GM12878 (cell line): ENCODE data around the gene LRRC45. TPM values are rescaled to one million over a fixed set of nuclear protein-coding genes. Genes with fewer than 3 reads are reported as not detected.

ENCODE experiments used
- BCL11A ChIP-seq: IDR thresholded peaks from 2 replicates; pipeline ENCODE4 v1.6.1; 2011; ENCODE audit warnings: low read depth, low read length
- CBX5 ChIP-seq: sonication (generic); IDR thresholded peaks from 2 replicates; pipeline ENCODE4 v1.6.1; 2016; ENCODE audit warnings: low read depth, moderate library complexity, mild to moderate bottlenecking, inconsistent platforms
- CHD4 ChIP-seq: fragments of 200-600 bp; sonication (generic); IDR thresholded peaks from 2 replicates; pipeline ENCODE4 v1.6.1; 2016; ENCODE audit warnings: mild to moderate bottlenecking
- ETV6 ChIP-seq, 2 experiments: fragments of 450-650 bp in 1 of 2; IDR thresholded peaks in 1 of 2; conservative IDR thresholded peaks in 1 of 2; 2 replicates each; pipeline ENCODE4 v1.6.1; 2014; ENCODE audit warnings: antibody characterized with exemption in 1 of 2, borderline replicate concordance in 1 of 2, low read depth in 1 of 2, mild to moderate bottlenecking in 1 of 2, moderate library complexity in 1 of 2
- HCFC1 ChIP-seq: fragments of 150-350 bp; IDR thresholded peaks from 2 replicates; pipeline ENCODE4 v1.6.1; 2014; ENCODE audit warnings: low read length
- MTA2 ChIP-seq: fragments of 450-650 bp; IDR thresholded peaks from 2 replicates; pipeline ENCODE4 v1.6.1; 2016; ENCODE audit warnings: low read depth, mild to moderate bottlenecking, moderate library complexity
- NBN ChIP-seq: fragments of 450-650 bp; IDR thresholded peaks from 2 replicates; pipeline ENCODE4 v1.6.1; 2016
- NRF1 ChIP-seq: conservative IDR thresholded peaks from 2 replicates; pipeline ENCODE4 v1.6.1; 2011; ENCODE audit warnings: mild to moderate bottlenecking, low read depth, low read length, improper control_type of control experiment
- RB1 ChIP-seq: fragments of 450-650 bp; formaldehyde crosslinking; IDR thresholded peaks from 2 replicates; pipeline ENCODE4 v1.6.1; 2017; ENCODE audit warnings: mild to moderate bottlenecking, borderline replicate concordance
- RFX5 ChIP-seq: IDR thresholded peaks from 2 replicates; pipeline ENCODE4 v1.6.1; 2011; ENCODE audit warnings: low read depth, low read length, improper control_type of control experiment
- RUNX3 ChIP-seq: IDR thresholded peaks from 2 replicates; pipeline ENCODE4 v1.6.1; 2012; ENCODE audit warnings: low read length, inconsistent platforms
- SMAD1 ChIP-seq: fragments of 450-650 bp; IDR thresholded peaks from 2 replicates; pipeline ENCODE4 v1.6.1; 2018; ENCODE audit warnings: mild to moderate bottlenecking, low read depth; ENCODE audit not compliant: partially characterized antibody
- SREBF2 ChIP-seq: IDR thresholded peaks from 2 replicates; pipeline ENCODE4 v1.6.1; 2012; ENCODE audit warnings: mild to moderate bottlenecking, low read length
- SUZ12 ChIP-seq: fragments of 200-600 bp; sonication (generic); IDR thresholded peaks from one replicate; pipeline ENCODE4 v1.6.1; 2018; ENCODE audit warnings: antibody characterized with exemption, mild to moderate bottlenecking; ENCODE audit not compliant: unreplicated experiment
- TAF1 ChIP-seq: IDR thresholded peaks from 2 replicates; pipeline ENCODE4 v1.6.1; 2011; ENCODE audit warnings: mild to moderate bottlenecking, low read depth, low read length, borderline replicate concordance
- YBX1 ChIP-seq: fragments of 450-650 bp; IDR thresholded peaks from 2 replicates; pipeline ENCODE4 v1.6.1; 2016; ENCODE audit warnings: antibody characterized with exemption
- YY1 ChIP-seq: IDR thresholded peaks from 2 replicates; pipeline ENCODE4 v1.6.1; 2011; ENCODE audit warnings: low read depth, mild to moderate bottlenecking, low read length
- ZNF207 ChIP-seq: fragments of 450-650 bp; IDR thresholded peaks from 2 replicates; pipeline ENCODE4 v1.6.1; 2014; ENCODE audit warnings: antibody characterized with exemption, mild to moderate bottlenecking, borderline replicate concordance
- polyA plus RNA-seq, 11 experiments: library from polyadenylated mRNA; depleted of rRNA in 4 of 11; unstranded in 6 of 11; stranded (reverse) in 5 of 11; fragments of >200 nt; fragmentation: Nextera tagmentation in 4 of 11; fragmentation: Illumina TruSeq in 1 of 11; extraction: Ambion mirVana in 4 of 11; extraction: Trizol in 1 of 11; gene quantifications; 1 replicate in 1 of 11; 2 replicates in 10 of 11; pipeline versions ENCODE4 v1.2.1 to v1.2.3, GENCODE V29; 2011 to 2016; ENCODE audit warnings: inconsistent platforms in 2 of 11, missing spikeins in 2 of 11, low read depth in 1 of 11
- total RNA-seq, 4 experiments: library from RNA; depleted of rRNA in 3 of 4; stranded (reverse); fragments of >200 nt in 3 of 4; fragmentation: Illumina TruSeq in 1 of 4; extraction: Trizol in 1 of 4; gene quantifications; 2 replicates each; pipeline versions ENCODE4 v1.2.1 to v1.2.3, GENCODE V29; 2013 to 2021
- TF ChIP-seq, protein P1 (sequence below): IDR thresholded peaks from 2 replicates; pipeline ENCODE4 v1.6.1; 2012; ENCODE audit warnings: low read depth, low read length, improper control_type of control experiment
- TF ChIP-seq, protein P2 (sequence below): fragments of 450-650 bp; IDR thresholded peaks from 2 replicates; pipeline ENCODE4 v1.6.1; 2017; ENCODE audit warnings: antibody characterized with exemption, mild to moderate bottlenecking, moderate library complexity
- TF ChIP-seq, protein P3 (sequence below): IDR thresholded peaks from 2 replicates; pipeline ENCODE4 v1.6.1; 2012; ENCODE audit warnings: low read depth, low read length, improper control_type of control experiment
- TF ChIP-seq, protein P4 (sequence below): fragments of 450-650 bp; IDR thresholded peaks from 2 replicates; pipeline ENCODE4 v1.6.1; 2014; ENCODE audit warnings: mild to moderate bottlenecking
- TF ChIP-seq, protein P5 (sequence below): fragments of 450-650 bp; conservative IDR thresholded peaks from 2 replicates; pipeline ENCODE4 v1.6.1; 2017; ENCODE audit warnings: mild to moderate bottlenecking, moderate library complexity

The LRRC45 gene
- total and polyA plus RNA-seq, 10 of the 15 experiments (the other 5 are each of a cell fraction or from before 2014, with no cell fraction given): 0.03 to 27.7 (median 10.4) TPM

DNA sequence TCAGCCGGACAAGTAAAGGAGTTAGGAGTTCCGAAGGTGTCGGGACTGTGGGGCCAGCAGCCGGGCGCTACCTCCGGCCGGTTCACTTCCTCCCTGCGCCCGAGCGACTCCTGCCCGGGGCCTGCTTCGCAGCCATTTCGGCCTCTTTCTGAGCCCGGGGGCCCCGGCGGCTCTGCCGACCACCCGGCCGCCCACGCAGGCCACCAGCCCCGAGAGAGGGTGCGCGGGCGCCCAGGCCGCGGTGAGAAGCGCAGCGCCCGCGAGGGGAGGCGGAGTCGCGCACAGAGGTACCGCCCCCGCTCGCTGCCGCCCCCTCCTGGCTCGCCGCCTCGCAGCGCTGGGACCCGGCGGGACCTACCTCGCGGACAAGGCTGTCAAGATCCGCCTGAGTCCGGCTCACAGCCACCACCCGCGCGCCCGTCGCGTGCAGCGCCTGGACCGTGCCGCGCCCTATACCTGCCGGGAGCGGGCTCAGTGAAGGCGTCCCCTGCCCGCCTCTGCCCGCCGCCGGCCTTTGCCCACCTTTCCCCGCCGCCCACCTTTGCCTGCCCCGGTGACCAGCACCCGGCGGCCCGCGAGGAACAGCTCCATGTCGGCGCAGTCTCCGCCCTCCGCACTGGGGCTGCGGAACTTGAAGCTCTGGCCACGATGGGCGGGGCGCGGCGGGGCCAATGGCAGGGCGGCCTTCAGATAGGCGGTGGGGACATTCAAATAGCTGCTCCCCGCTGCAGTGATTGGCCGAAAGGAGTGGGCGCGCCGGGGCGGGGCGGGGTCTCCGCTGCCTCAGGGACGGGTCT lies 14.2 kb downstream of the LRRC45 start, which contains the start of gene DCXR (continued):
- TF ChIP-seq, protein P1, sequence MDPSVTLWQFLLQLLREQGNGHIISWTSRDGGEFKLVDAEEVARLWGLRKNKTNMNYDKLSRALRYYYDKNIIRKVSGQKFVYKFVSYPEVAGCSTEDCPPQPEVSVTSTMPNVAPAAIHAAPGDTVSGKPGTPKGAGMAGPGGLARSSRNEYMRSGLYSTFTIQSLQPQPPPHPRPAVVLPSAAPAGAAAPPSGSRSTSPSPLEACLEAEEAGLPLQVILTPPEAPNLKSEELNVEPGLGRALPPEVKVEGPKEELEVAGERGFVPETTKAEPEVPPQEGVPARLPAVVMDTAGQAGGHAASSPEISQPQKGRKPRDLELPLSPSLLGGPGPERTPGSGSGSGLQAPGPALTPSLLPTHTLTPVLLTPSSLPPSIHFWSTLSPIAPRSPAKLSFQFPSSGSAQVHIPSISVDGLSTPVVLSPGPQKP: no peak
- TF ChIP-seq ETV6 (conservative IDR thresholded peaks at IDR 0.05 in 1 of 2, IDR thresholded peaks at IDR 0.05 in 1 of 2; ENCODE audit: borderline replicate concordance in 1 of 2, low read depth in 1 of 2): no peak
- TF ChIP-seq RUNX3: 0 out of 2 replicates have a peak, but pooled peaks have one; percentile 26
- peak; percentile 85 for TF ChIP-seq YY1
- peak; percentile 86 for TF ChIP-seq ZNF207
- TF ChIP-seq, protein P2, sequence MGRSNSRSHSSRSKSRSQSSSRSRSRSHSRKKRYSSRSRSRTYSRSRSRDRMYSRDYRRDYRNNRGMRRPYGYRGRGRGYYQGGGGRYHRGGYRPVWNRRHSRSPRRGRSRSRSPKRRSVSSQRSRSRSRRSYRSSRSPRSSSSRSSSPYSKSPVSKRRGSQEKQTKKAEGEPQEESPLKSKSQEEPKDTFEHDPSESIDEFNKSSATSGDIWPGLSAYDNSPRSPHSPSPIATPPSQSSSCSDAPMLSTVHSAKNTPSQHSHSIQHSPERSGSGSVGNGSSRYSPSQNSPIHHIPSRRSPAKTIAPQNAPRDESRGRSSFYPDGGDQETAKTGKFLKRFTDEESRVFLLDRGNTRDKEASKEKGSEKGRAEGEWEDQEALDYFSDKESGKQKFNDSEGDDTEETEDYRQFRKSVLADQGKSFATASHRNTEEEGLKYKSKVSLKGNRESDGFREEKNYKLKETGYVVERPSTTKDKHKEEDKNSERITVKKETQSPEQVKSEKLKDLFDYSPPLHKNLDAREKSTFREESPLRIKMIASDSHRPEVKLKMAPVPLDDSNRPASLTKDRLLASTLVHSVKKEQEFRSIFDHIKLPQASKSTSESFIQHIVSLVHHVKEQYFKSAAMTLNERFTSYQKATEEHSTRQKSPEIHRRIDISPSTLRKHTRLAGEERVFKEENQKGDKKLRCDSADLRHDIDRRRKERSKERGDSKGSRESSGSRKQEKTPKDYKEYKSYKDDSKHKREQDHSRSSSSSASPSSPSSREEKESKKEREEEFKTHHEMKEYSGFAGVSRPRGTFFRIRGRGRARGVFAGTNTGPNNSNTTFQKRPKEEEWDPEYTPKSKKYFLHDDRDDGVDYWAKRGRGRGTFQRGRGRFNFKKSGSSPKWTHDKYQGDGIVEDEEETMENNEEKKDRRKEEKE: no peak
- TF ChIP-seq NRF1: peak; percentile 49
- no peak for TF ChIP-seq SREBF2
- TF ChIP-seq SUZ12: no peak
- TF ChIP-seq, protein P3, sequence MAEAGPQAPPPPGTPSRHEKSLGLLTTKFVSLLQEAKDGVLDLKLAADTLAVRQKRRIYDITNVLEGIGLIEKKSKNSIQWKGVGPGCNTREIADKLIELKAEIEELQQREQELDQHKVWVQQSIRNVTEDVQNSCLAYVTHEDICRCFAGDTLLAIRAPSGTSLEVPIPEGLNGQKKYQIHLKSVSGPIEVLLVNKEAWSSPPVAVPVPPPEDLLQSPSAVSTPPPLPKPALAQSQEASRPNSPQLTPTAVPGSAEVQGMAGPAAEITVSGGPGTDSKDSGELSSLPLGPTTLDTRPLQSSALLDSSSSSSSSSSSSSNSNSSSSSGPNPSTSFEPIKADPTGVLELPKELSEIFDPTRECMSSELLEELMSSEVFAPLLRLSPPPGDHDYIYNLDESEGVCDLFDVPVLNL: peak; percentile 55; the same call in 1 of the 2 replicates
- TF ChIP-seq, protein P4, sequence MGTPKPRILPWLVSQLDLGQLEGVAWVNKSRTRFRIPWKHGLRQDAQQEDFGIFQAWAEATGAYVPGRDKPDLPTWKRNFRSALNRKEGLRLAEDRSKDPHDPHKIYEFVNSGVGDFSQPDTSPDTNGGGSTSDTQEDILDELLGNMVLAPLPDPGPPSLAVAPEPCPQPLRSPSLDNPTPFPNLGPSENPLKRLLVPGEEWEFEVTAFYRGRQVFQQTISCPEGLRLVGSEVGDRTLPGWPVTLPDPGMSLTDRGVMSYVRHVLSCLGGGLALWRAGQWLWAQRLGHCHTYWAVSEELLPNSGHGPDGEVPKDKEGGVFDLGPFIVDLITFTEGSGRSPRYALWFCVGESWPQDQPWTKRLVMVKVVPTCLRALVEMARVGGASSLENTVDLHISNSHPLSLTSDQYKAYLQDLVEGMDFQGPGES: peak; percentile 47
- no peak for TF ChIP-seq SMAD1
- peak; percentile 89 for TF ChIP-seq NBN
- TF ChIP-seq RFX5: no peak
- TF ChIP-seq, protein P5, sequence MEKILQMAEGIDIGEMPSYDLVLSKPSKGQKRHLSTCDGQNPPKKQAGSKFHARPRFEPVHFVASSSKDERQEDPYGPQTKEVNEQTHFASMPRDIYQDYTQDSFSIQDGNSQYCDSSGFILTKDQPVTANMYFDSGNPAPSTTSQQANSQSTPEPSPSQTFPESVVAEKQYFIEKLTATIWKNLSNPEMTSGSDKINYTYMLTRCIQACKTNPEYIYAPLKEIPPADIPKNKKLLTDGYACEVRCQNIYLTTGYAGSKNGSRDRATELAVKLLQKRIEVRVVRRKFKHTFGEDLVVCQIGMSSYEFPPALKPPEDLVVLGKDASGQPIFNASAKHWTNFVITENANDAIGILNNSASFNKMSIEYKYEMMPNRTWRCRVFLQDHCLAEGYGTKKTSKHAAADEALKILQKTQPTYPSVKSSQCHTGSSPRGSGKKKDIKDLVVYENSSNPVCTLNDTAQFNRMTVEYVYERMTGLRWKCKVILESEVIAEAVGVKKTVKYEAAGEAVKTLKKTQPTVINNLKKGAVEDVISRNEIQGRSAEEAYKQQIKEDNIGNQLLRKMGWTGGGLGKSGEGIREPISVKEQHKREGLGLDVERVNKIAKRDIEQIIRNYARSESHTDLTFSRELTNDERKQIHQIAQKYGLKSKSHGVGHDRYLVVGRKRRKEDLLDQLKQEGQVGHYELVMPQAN: peak; percentile 96
- no peak for TF ChIP-seq CHD4
- TF ChIP-seq TAF1: no peak; the same call in 1 of the 2 replicates
- no peak for TF ChIP-seq CBX5
- TF ChIP-seq HCFC1: no peak
- no peak for TF ChIP-seq MTA2
- no peak for TF ChIP-seq YBX1
- no peak for TF ChIP-seq BCL11A
- TF ChIP-seq RB1: peak; percentile 84; the same call in 1 of the 2 replicates
